22Rv1 (cell line): Measurements from ENCODE around the gene HSD17B10.
A peak's percentile ranks its signal among the peaks of the same experiment; 100 is the strongest.

Source experiments
- H3K27ac ChIP-seq: fragments of 450-650 bp; 2 replicates; pipeline ENCODE4 v1.5.1; 2017
- ZFX ChIP-seq: fragments of 450-650 bp; IDR thresholded peaks from 2 replicates; pipeline ENCODE4 v1.6.1; 2017; ENCODE audit warnings: antibody characterized with exemption, borderline replicate concordance
- TF ChIP-seq, protein P1 (sequence below): fragments of 450-650 bp; IDR thresholded peaks from 2 replicates; pipeline ENCODE4 v1.5.1; 2017; ENCODE audit warnings: mild to moderate bottlenecking

HSD17B10 gene

DNA sequence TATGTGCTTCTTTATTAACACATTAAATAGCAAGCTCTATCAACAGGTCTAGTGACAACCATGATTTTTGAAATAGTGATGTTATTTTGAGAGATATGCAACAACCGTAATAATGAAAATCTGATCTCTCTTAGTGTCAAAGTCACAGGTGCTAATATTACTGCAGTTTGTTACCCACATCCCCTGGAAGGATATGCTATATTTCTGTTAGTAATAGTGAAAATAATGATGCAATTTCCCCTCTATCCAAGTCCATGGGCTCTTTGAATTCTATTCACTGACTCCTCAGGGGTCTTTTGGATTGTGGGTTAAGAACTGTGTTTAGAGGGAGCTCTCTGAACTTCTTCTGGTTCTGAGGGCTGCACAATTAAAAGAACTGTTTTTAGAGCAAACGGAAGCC, 3.0 kb upstream of the HSD17B10 start:
- no peak for TF ChIP-seq ZFX
- TF ChIP-seq, protein P1, sequence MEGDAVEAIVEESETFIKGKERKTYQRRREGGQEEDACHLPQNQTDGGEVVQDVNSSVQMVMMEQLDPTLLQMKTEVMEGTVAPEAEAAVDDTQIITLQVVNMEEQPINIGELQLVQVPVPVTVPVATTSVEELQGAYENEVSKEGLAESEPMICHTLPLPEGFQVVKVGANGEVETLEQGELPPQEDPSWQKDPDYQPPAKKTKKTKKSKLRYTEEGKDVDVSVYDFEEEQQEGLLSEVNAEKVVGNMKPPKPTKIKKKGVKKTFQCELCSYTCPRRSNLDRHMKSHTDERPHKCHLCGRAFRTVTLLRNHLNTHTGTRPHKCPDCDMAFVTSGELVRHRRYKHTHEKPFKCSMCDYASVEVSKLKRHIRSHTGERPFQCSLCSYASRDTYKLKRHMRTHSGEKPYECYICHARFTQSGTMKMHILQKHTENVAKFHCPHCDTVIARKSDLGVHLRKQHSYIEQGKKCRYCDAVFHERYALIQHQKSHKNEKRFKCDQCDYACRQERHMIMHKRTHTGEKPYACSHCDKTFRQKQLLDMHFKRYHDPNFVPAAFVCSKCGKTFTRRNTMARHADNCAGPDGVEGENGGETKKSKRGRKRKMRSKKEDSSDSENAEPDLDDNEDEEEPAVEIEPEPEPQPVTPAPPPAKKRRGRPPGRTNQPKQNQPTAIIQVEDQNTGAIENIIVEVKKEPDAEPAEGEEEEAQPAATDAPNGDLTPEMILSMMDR, result no peak
- H3K27ac ChIP-seq, result no peak overlapping the region

DNA sequence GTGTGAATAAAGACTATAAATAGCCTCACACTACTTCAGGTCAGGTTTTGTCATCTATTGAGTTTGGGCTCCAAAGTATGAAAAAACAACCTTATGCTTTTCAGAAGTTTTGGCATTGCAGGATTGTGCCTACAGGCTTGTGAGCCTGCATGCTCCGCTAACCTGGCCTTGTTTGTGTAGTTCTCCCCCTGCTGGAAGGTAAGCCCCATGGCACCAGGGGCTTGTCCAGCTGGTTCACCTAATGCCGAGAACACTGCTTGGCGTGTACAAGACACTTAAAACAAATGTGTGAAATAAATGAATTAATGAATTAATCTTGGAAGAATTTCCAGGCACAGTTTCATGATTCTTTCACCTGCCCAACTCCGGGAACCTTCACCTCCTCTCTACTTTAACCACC, 1.8 kb upstream of the HSD17B10 start:
- no peak overlapping the region for H3K27ac ChIP-seq
- no peak for TF ChIP-seq ZFX
- TF ChIP-seq, protein P1, result peak; percentile 77

DNA sequence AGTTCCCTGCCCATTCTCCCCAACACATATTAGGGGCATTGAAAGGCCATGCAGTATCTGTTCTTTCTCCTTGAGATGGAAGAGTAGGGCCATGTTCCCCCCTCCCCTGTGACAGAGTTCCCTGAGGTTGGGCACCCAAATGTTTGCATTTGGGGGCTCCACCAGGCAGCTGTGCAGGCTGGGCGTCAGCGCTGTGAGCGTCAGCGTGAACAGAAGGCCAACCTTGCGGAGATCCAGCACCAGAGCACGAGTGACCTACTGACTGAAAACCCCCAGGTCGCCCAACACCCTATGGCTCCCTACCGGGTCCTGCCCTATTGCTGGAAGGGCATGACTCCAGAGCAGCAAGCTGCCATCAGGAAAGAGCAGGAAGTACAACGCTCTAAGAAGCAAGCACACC, 3.9 kb downstream of the HSD17B10 start:
- TF ChIP-seq ZFX, result no peak
- TF ChIP-seq, protein P1, result no peak

DNA sequence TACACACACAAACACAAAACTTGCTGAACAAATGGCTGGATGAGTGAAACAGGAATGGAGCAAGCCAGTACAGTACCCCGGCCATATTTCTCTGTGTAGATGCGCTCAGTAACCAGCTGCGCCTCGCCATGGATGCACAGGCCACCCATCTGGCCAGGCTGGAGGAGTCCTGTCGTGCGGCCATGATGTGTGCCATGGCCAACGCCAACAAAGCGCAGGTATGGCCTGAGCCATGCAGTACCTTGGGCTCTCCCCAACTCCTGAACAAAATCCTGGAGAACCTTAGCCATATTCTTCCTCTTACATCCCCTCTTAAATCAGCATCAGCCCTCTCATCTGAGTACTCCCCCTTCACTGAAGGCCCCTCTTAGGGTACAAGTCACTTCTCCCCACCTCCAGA, 4.4 kb downstream of the HSD17B10 start:
- TF ChIP-seq, protein P1, result no peak

More for the DNA sequence above, 3.9 kb downstream of the HSD17B10 start:
- no peak overlapping the region for H3K27ac ChIP-seq

DNA sequence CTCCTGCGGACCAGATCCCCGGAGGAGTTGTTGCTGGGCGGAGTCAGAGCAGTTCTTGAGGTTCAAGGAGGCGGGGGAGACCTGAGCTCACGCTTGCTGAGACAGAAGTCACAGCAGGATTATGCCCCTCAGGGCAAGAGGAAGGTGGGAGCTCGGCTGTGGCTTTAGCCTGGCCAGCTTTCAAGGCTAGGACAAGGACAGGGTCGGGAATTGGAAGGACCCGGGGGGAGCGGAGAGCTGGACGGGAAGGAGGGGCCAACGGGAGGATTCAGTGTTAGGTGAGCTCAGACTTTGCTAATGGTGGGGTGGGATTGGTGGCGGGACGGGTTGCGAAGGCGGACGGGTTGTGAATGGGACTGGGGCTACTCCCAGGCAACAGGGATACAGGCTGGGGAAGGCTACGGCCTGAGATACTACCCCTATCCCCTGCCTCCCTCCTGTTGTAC, 11.3 kb downstream of the HSD17B10 start, which contains the start of gene RIBC1:
Gene RIBC1, plus strand, starts transcription at position 13 of the 446 bp plus-strand sequence. CDS start 3,404 bp downstream, outside the sequence.
- no peak for TF ChIP-seq ZFX
- TF ChIP-seq, protein P1, result no peak
- H3K27ac ChIP-seq, result peak within 1 kb of the TSS; percentile 85

More for the DNA sequence above, 4.4 kb downstream of the HSD17B10 start:
- H3K27ac ChIP-seq, result no peak overlapping the region

DNA sequence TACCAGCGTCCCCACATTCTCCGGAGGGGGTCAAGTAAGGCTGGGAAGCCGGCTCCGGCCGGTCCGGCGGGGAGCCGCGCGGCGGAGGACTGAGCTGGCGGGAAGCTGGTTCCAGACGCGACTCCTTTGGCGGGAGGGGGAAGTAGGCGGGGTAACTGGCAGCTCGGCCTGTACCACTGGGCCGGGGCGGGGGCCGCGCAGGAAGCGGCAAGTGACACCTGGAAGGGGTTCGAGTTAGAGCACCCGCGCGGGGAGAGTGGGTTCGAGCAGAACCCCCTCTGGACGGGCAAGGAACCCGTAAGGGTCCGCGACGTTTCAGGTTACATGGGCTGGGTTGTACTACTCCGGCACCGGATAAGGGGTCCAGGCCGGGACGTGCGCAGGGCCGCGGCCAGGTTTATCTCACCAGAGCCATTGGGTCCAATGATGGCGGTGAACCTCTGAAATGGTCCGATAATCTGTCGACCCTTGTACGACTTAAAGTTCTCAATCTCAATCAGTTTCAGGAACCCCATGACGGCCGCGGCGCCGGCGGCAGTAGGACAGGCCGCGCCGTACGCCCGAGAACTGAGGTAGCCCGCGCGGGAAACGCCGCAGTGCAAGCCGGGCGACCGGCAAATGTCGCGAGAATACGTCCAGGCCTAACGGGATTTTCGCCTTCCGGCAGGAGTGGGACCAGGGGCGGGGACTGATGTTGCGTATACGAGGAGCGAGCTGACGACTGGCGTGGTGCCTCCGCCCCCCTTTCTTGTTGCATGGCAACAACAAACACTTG, 11.9 kb downstream of the HSD17B10 start, which contains the start of gene SMC1A:
Gene SMC1A, minus strand, starts transcription at position 569 of the 775 bp plus-strand sequence. Its CDS starts 54 bp downstream, at position 515.
- no peak for TF ChIP-seq ZFX
- TF ChIP-seq, protein P1, result no peak
- peak within 1 kb of the TSS; percentile 85 for H3K27ac ChIP-seq

DNA sequence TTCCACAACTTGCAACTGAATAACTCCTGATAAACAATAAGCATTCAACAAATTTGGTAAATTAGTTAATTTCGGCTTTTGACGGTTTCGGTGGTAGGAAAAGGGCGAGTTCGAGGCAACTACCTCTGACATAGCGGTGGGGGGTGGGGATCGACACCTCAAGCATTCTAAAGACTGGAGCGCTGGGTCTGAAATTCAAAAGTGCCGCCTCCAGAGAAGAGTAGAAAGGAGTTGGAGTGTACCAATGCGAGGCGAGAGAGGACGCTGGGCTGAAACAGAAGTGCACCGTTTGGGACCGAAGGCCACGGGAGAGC, 12.4 kb downstream of the HSD17B10 start:
- peak overlapping the region; percentile 85 for H3K27ac ChIP-seq
- TF ChIP-seq ZFX, result no peak
- TF ChIP-seq, protein P1, result no peak
